HepG2 (cell line): ENCODE measurements around the gene ELL. TPM values are rescaled to one million over a fixed set of nuclear protein-coding genes. Genes with fewer than 3 reads are reported as not detected.
A peak's percentile ranks its signal among the peaks of the same experiment; 100 is the strongest.

Experiments
- ATAC-seq: fragments of 200-7000 bp; cut with Tn5 transposase; 3 replicates; pipeline ENCODE4 v1.9.1; 2020; ENCODE audit warnings: mild to moderate bottlenecking, moderate library complexity
- BruUV-seq: library from RNA; stranded (reverse); fragments of 400-500 nt; replicated peaks from 2 replicates; lab custom pipeline; 2021; lab: Mats Ljungman, UMichigan
- CTCF ChIA-PET: fragments of 300-600 bp; formaldehyde crosslinking; extraction: SDS; loops from one replicate; lab custom pipeline; 2021; ENCODE audit warnings: low total read pairs, inconsistent platforms, low intra/inter-chr PET ratio; lab: Yijun Ruan, JAX
- POLR2A ChIA-PET: fragments of 350-600 bp; sonication (Branson Sonifier 250); formaldehyde crosslinking; loops from one replicate; lab custom pipeline; 2020; ENCODE audit warnings: antibody characterized with exemption, inconsistent platforms; lab: Yijun Ruan, JAX
- DNase-seq: peaks from one replicate; pipeline ENCODE4 v3.0.0-alpha.2; 2015; ENCODE audit warnings: low spot score
- FAIRE-seq: peaks from 3 replicates; lab custom pipeline; 2011; peaks lifted over from hg19 to GRCh38; lab: Jason Lieb, UNC
- H2AFZ ChIP-seq: one replicate; pipeline ENCODE4 v1.6.1; 2011; ENCODE audit warnings: low read length, inconsistent platforms
- H3K27ac ChIP-seq: fragments of 300-600 bp; 3 replicates; pipeline ENCODE4 v1.8.0; 2011; ENCODE audit warnings: mixed run types, mild to moderate bottlenecking, mixed read lengths, low read length, inconsistent platforms; ENCODE audit not compliant: insufficient read depth; ENCODE audit errors: extremely low read length
- H3K27me3 ChIP-seq, 2 experiments: fragments of 200-600 bp in 1 of 2; 2 replicates in 1 of 2; 3 replicates in 1 of 2; pipeline versions ENCODE4 v1.6.0 to v1.8.0; 2011; ENCODE audit warnings: low read length in 2 of 2, mild to moderate bottlenecking in 2 of 2, moderate library complexity in 2 of 2, inconsistent platforms in 1 of 2; ENCODE audit not compliant: insufficient read depth in 2 of 2, control insufficient read depth in 1 of 2
- H3K36me3 ChIP-seq, 2 experiments: fragments of 200-600 bp in 1 of 2; replicated peaks in 1 of 2; 2 replicates in 1 of 2; 3 replicates in 1 of 2; pipeline versions ENCODE4 v1.5.1 to v1.8.0; 2011; ENCODE audit warnings: low read length in 2 of 2, inconsistent platforms in 1 of 2; ENCODE audit not compliant: insufficient read depth in 2 of 2, control insufficient read depth in 1 of 2
- H3K4me1 ChIP-seq: 2 replicates; pipeline ENCODE4 v1.5.1; 2012; ENCODE audit warnings: low read length, inconsistent platforms; ENCODE audit not compliant: insufficient read depth
- H3K4me2 ChIP-seq: 2 replicates; pipeline ENCODE4 v1.6.0; 2011; ENCODE audit warnings: low read depth, low read length, inconsistent platforms
- H3K4me3 ChIP-seq, 3 experiments: fragments of 200-600 bp in 1 of 3; sonication (generic), shearing (Covaris generic) in 1 of 3; replicated peaks in 1 of 3; 2 replicates each; pipeline ENCODE4 v1.5.1; 2011 to 2016; ENCODE audit warnings: low read length in 3 of 3, inconsistent platforms in 2 of 3, low read depth in 2 of 3, mild to moderate bottlenecking in 2 of 3, control low read depth in 1 of 3, mixed read lengths in 1 of 3; ENCODE audit not compliant: insufficient read depth in 1 of 3
- H3K79me2 ChIP-seq: one replicate; pipeline ENCODE4 v1.6.1; 2011; ENCODE audit warnings: low read length, inconsistent platforms; ENCODE audit not compliant: insufficient read depth
- H3K9ac ChIP-seq: 2 replicates; pipeline ENCODE4 v1.6.0; 2011; ENCODE audit warnings: mild to moderate bottlenecking, low read depth, low read length, inconsistent platforms; ENCODE audit not compliant: insufficient read depth
- H3K9me3 ChIP-seq: 2 replicates; pipeline ENCODE4 v1.5.1; 2012; ENCODE audit warnings: mild to moderate bottlenecking, low read length
- H4K20me1 ChIP-seq: 2 replicates; pipeline ENCODE4 v1.6.0; 2011; ENCODE audit warnings: inconsistent platforms, mild to moderate bottlenecking, low read length, moderate library complexity; ENCODE audit not compliant: insufficient read depth
- AGO1 ChIP-seq: fragments of 200-400 bp; formaldehyde crosslinking; IDR thresholded peaks from 2 replicates; pipeline ENCODE4 v1.6.1; 2017; ENCODE audit warnings: mild to moderate bottlenecking, low read depth, low read length, moderate library complexity; ENCODE audit not compliant: poor library complexity, severe bottlenecking
- HDAC2 ChIP-seq: sonication (generic); formaldehyde crosslinking; IDR thresholded peaks from 2 replicates; pipeline ENCODE4 v1.4.0; 2020; ENCODE audit warnings: missing genetic modification reagents
- NFIC ChIP-seq: IDR thresholded peaks from 2 replicates; pipeline ENCODE4 v1.6.1; 2012; ENCODE audit warnings: mild to moderate bottlenecking, low read length, inconsistent platforms
- PRMT3 ChIP-seq: sonication (generic); formaldehyde crosslinking; IDR thresholded peaks from 2 replicates; pipeline ENCODE4 v1.8.1; 2022; ENCODE audit warnings: low read depth, mild to moderate bottlenecking, moderate library complexity, missing genetic modification reagents, borderline replicate concordance
- RBM22 ChIP-seq: fragments of 200-400 bp; formaldehyde crosslinking; optimal IDR thresholded peaks from 2 replicates; pipeline ENCODE3; 2017; ENCODE audit warnings: mild to moderate bottlenecking, low read length, moderate library complexity
- RFX3 ChIP-seq: IDR thresholded peaks from 2 replicates; pipeline ENCODE4 v1.6.1; 2016; ENCODE audit warnings: missing biosample characterization, missing genetic modification reagents
- ZNF234 ChIP-seq: sonication (generic); formaldehyde crosslinking; conservative IDR thresholded peaks from 2 replicates; pipeline ENCODE4 v1.5.1; 2020; ENCODE audit warnings: mild to moderate bottlenecking, missing genetic modification reagents
- ZZZ3 ChIP-seq: sonication (generic); formaldehyde crosslinking; IDR thresholded peaks from 2 replicates; pipeline ENCODE4 v1.4.0; 2020; ENCODE audit warnings: missing genetic modification reagents, mild to moderate bottlenecking, borderline replicate concordance
- WGBS: methylation state at CpG from one replicate; pipeline ENCODE4 v1.1.6; 2017; ENCODE audit warnings: low lambda C conversion rate; 5-methylcytosine and 5-hydroxymethylcytosine counted together
- in situ Hi-C: cut with HindIII; loops from 2 replicates; pipeline ENCODE4 v1.10.0; 2017; ENCODE audit warnings: low pct_unique_long_range_greater_than_20kb; ENCODE audit not compliant: extremely low pct_ligation_motif_present
- intact Hi-C: fragments of 100-400 bp; cut with micrococcal nuclease; formaldehyde crosslinking; loops from one replicate; pipeline ENCODE4 v1.10.0; 2022; ENCODE audit not compliant: unreplicated experiment
- polyA plus RNA-seq, 8 experiments: library from polyadenylated mRNA; depleted of rRNA in 3 of 8; stranded (reverse) in 7 of 8; unstranded in 1 of 8; fragments of >200 nt; fragmentation: Illumina TruSeq in 4 of 8; extraction: Trizol in 4 of 8; gene quantifications; 2 replicates each; pipeline versions ENCODE4 v1.2.1 to v1.2.3, GENCODE V29; 2011 to 2016; ENCODE audit warnings: low read depth in 4 of 8, missing spikeins in 1 of 8, mixed read lengths in 1 of 8; ENCODE audit not compliant: insufficient read depth in 1 of 8
- total RNA-seq, 5 experiments: library from RNA; depleted of rRNA; stranded (reverse); fragments of >200 nt; fragmentation: Illumina TruSeq; extraction: Trizol; gene quantifications; 2 replicates each; pipeline ENCODE4 v1.2.3, GENCODE V29; 2016; ENCODE audit warnings: low read depth in 1 of 5
- TF ChIP-seq, protein P1 (sequence below): sonication (generic); formaldehyde crosslinking; IDR thresholded peaks from 2 replicates; pipeline ENCODE4 v1.4.0; 2020; ENCODE audit warnings: missing genetic modification reagents, borderline replicate concordance
- TF ChIP-seq, protein P2 (sequence below): sonication (generic); formaldehyde crosslinking; IDR thresholded peaks from 2 replicates; pipeline ENCODE4 v1.5.0; 2020; ENCODE audit warnings: mild to moderate bottlenecking, missing genetic modification reagents, moderate library complexity
- TF ChIP-seq, protein P3 (sequence below): sonication (generic); formaldehyde crosslinking; IDR thresholded peaks from 2 replicates; pipeline ENCODE4 v1.4.0; 2020; ENCODE audit warnings: mild to moderate bottlenecking, missing genetic modification reagents
- TF ChIP-seq, protein P4 (sequence below): sonication (generic); formaldehyde crosslinking; IDR thresholded peaks from 2 replicates; pipeline ENCODE4 v1.4.0; 2020; ENCODE audit warnings: missing genetic modification reagents
- TF ChIP-seq, protein P5 (sequence below): sonication (generic); formaldehyde crosslinking; IDR thresholded peaks from 2 replicates; pipeline ENCODE4 v1.4.0; 2020; ENCODE audit warnings: mild to moderate bottlenecking, low read depth, missing genetic modification reagents

The ELL gene
- total and polyA plus RNA-seq, 2 of the 13 experiments (the other 11 are each of a cell fraction or from before 2014, with no cell fraction given), result 3.7 to 5.4 TPM

DNA sequence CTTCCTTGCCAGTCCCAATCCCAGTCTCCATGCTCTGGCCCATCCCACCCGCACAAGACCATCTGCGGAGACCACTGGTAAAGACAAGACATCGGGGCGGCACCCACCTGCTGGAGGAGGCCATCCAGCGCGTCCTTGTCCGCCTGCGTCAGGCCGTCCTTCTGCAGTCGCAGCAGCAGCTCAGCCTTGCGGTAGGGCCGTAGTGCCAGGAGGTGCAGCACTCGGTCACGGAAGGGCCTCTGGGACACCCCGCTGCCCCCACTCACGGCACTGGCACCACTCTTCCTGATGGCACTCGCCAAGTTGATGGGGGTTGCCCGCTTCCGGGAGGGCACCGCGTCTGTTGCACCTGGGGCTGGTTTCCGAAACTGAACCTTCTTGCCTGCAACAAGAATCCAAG, 60.4 kb downstream of the ELL start:
- H4K20me1 ChIP-seq, result peaks cover 15% of the 10 kb centered on the region; the same call in 1 of the 2 replicates
- H3K4me1 ChIP-seq, result peaks cover 21% of the 10 kb centered on the region
- over 99% methylated on average over 15 of the region's 22 CpGs for WGBS
- no peak overlapping the region for H3K27ac ChIP-seq
- no TSS peak for BruUV-seq
- no peaks in the 10 kb centered on the region for H3K27me3 ChIP-seq
- no peaks in the 10 kb centered on the region for H3K79me2 ChIP-seq
- ATAC-seq (no peak), DNase-seq (no peak), FAIRE-seq (no peak)
- peaks cover 28 to 66% of the 10 kb centered on the region in 2 experiments for H3K36me3 ChIP-seq
- no peak overlapping the region for H3K9ac ChIP-seq
- in situ Hi-C loops (no loop called here), intact Hi-C loops (no loop called here)
- ChIA-PET CTCF (interaction anchor here (1.7 kb wide), 1 partner anchor 10 kb away, joined by 13 read pairs; no protein-coding TSS in a partner anchor), POLR2A (interaction anchor here (0.5 to 1.0 kb wide), 4 partner anchors 10 to 23 kb away, joined by 3 to 5 read pairs (median 3); no protein-coding TSS in a partner anchor)
- H3K9me3 ChIP-seq, result no peaks in the 10 kb centered on the region
- H3K4me2 ChIP-seq, result no peak overlapping the region
- no peak overlapping the region for H3K4me3 ChIP-seq
- no peak overlapping the region for H2AFZ ChIP-seq
- no peak for TF ChIP-seq ZNF234 (CRISPR knock-in tag)
- TF ChIP-seq, protein P1, sequence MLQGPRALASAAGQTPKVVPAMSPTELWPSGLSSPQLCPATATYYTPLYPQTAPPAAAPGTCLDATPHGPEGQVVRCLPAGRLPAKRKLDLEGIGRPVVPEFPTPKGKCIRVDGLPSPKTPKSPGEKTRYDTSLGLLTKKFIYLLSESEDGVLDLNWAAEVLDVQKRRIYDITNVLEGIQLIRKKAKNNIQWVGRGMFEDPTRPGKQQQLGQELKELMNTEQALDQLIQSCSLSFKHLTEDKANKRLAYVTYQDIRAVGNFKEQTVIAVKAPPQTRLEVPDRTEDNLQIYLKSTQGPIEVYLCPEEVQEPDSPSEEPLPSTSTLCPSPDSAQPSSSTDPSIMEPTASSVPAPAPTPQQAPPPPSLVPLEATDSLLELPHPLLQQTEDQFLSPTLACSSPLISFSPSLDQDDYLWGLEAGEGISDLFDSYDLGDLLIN, result no peak
- TF ChIP-seq, protein P2, sequence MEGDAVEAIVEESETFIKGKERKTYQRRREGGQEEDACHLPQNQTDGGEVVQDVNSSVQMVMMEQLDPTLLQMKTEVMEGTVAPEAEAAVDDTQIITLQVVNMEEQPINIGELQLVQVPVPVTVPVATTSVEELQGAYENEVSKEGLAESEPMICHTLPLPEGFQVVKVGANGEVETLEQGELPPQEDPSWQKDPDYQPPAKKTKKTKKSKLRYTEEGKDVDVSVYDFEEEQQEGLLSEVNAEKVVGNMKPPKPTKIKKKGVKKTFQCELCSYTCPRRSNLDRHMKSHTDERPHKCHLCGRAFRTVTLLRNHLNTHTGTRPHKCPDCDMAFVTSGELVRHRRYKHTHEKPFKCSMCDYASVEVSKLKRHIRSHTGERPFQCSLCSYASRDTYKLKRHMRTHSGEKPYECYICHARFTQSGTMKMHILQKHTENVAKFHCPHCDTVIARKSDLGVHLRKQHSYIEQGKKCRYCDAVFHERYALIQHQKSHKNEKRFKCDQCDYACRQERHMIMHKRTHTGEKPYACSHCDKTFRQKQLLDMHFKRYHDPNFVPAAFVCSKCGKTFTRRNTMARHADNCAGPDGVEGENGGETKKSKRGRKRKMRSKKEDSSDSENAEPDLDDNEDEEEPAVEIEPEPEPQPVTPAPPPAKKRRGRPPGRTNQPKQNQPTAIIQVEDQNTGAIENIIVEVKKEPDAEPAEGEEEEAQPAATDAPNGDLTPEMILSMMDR (CRISPR knock-in tag), result no peak
- TF ChIP-seq ZZZ3 (CRISPR knock-in tag), result no peak
- TF ChIP-seq, protein P3, sequence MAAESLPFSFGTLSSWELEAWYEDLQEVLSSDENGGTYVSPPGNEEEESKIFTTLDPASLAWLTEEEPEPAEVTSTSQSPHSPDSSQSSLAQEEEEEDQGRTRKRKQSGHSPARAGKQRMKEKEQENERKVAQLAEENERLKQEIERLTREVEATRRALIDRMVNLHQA, result no peak
- TF ChIP-seq, protein P4, sequence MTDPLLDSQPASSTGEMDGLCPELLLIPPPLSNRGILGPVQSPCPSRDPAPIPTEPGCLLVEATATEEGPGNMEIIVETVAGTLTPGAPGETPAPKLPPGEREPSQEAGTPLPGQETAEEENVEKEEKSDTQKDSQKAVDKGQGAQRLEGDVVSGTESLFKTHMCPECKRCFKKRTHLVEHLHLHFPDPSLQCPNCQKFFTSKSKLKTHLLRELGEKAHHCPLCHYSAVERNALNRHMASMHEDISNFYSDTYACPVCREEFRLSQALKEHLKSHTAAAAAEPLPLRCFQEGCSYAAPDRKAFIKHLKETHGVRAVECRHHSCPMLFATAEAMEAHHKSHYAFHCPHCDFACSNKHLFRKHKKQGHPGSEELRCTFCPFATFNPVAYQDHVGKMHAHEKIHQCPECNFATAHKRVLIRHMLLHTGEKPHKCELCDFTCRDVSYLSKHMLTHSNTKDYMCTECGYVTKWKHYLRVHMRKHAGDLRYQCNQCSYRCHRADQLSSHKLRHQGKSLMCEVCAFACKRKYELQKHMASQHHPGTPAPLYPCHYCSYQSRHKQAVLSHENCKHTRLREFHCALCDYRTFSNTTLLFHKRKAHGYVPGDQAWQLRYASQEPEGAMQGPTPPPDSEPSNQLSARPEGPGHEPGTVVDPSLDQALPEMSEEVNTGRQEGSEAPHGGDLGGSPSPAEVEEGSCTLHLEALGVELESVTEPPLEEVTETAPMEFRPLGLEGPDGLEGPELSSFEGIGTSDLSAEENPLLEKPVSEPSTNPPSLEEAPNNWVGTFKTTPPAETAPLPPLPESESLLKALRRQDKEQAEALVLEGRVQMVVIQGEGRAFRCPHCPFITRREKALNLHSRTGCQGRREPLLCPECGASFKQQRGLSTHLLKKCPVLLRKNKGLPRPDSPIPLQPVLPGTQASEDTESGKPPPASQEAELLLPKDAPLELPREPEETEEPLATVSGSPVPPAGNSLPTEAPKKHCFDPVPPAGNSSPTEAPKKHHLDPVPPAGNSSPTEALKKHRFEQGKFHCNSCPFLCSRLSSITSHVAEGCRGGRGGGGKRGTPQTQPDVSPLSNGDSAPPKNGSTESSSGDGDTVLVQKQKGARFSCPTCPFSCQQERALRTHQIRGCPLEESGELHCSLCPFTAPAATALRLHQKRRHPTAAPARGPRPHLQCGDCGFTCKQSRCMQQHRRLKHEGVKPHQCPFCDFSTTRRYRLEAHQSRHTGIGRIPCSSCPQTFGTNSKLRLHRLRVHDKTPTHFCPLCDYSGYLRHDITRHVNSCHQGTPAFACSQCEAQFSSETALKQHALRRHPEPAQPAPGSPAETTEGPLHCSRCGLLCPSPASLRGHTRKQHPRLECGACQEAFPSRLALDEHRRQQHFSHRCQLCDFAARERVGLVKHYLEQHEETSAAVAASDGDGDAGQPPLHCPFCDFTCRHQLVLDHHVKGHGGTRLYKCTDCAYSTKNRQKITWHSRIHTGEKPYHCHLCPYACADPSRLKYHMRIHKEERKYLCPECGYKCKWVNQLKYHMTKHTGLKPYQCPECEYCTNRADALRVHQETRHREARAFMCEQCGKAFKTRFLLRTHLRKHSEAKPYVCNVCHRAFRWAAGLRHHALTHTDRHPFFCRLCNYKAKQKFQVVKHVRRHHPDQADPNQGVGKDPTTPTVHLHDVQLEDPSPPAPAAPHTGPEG (CRISPR knock-in tag), result no peak
- TF ChIP-seq AGO1, result no peak
- TF ChIP-seq HDAC2 (CRISPR knock-in tag), result no peak
- TF ChIP-seq RFX3 (CRISPR knock-in tag), result no peak
- no peak for TF ChIP-seq PRMT3 (CRISPR knock-in tag)
- no peak for TF ChIP-seq NFIC
- TF ChIP-seq, protein P5, sequence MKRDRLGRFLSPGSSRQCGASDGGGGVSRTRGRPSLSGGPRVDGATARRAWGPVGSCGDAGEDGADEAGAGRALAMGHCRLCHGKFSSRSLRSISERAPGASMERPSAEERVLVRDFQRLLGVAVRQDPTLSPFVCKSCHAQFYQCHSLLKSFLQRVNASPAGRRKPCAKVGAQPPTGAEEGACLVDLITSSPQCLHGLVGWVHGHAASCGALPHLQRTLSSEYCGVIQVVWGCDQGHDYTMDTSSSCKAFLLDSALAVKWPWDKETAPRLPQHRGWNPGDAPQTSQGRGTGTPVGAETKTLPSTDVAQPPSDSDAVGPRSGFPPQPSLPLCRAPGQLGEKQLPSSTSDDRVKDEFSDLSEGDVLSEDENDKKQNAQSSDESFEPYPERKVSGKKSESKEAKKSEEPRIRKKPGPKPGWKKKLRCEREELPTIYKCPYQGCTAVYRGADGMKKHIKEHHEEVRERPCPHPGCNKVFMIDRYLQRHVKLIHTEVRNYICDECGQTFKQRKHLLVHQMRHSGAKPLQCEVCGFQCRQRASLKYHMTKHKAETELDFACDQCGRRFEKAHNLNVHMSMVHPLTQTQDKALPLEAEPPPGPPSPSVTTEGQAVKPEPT (CRISPR knock-in tag), result no peak
- peak; percentile 27 for TF ChIP-seq RBM22
